ENCODE results near the gene NKAIN2.
"Not testable (repeated sequence)": the region's sequence is repeated elsewhere in the genome, so short reads cannot be mapped to it uniquely, and the experiment has no call there.

Gene NKAIN2

GRCh38 chr6:124373386-124373785 lies 569.7 kb downstream of the NKAIN2 start:
- H3K4me3 ChIP-seq (ENCODE audit: low read depth in 1 of 2, low read length in 1 of 2), result no peak overlapping the region
- TF ChIP-seq CTCF (IDR thresholded peaks at IDR 0.05), result no peak
- no peak overlapping the region for H3K27ac ChIP-seq

GRCh38 chr6:124389127-124389526 lies 585.5 kb downstream of the NKAIN2 start:
- Histone ChIP-seq H3K36me3 (no peaks in the 10 kb centered on the region), H3K4me1 (ENCODE audit: control insufficient read depth in 1 of 2, insufficient read depth in 1 of 2, low read depth in 1 of 2, low read length in 1 of 2) (no peaks in the 10 kb centered on the region), H3K27ac (no peak overlapping the region), H3K4me3 (ENCODE audit: low read depth in 1 of 2, low read length in 1 of 2) (no peak overlapping the region), H3K27me3 (no peaks in the 10 kb centered on the region), H3K9me3 (no peaks in the 10 kb centered on the region)
- no peak for TF ChIP-seq CTCF (IDR thresholded peaks at IDR 0.05)

More at GRCh38 chr6:124373386-124373785, 569.7 kb downstream of the NKAIN2 start:
- Histone ChIP-seq H3K27me3 (no peaks in the 10 kb centered on the region), H3K36me3 (no peaks in the 10 kb centered on the region), H3K4me1 (ENCODE audit: control insufficient read depth in 1 of 2, insufficient read depth in 1 of 2, low read depth in 1 of 2, low read length in 1 of 2) (no peaks in the 10 kb centered on the region), H3K9me3 (no peaks in the 10 kb centered on the region)

DNA sequence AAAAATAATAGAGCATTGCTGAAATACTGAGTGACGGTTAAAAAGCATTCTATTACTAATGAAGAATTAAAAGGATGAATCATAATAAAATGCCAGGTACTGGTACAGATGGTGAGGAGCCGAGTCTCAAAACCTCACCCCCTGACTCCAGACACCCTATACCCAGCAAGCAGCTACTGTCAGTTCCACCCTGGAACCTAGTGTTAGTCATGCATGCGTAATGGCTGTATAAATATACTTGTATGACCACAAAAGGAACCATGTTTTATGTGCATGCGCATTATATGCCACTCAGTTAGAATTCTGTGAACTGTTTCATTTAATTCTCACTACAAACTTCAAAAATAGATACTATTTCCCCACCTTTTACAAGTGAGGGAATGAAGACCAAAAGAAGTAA lies 589.9 kb downstream of the NKAIN2 start:
- no peaks in the 10 kb centered on the region for H3K9me3 ChIP-seq
- no peak for TF ChIP-seq CTCF (IDR thresholded peaks at IDR 0.05)
- H3K27me3 ChIP-seq, result no peaks in the 10 kb centered on the region
- no peaks in the 10 kb centered on the region for H3K4me1 ChIP-seq (ENCODE audit: control insufficient read depth in 1 of 2, insufficient read depth in 1 of 2, low read depth in 1 of 2, low read length in 1 of 2)
- no peaks in the 10 kb centered on the region for H3K36me3 ChIP-seq
- H3K4me3 ChIP-seq (ENCODE audit: low read depth in 1 of 2, low read length in 1 of 2), result no peak overlapping the region
- H3K27ac ChIP-seq, result no peak overlapping the region

- H3K36me3 ChIP-seq, result no peaks in the 10 kb centered on the region
- H3K27me3 ChIP-seq, result no peaks in the 10 kb centered on the region
- TF ChIP-seq CTCF (IDR thresholded peaks at IDR 0.05), result no peak
- H3K27ac ChIP-seq, result no peak overlapping the region
- no peaks in the 10 kb centered on the region for H3K4me1 ChIP-seq (ENCODE audit: control insufficient read depth in 1 of 2, insufficient read depth in 1 of 2, low read depth in 1 of 2, low read length in 1 of 2)
- H3K9me3 ChIP-seq, result no peaks in the 10 kb centered on the region
- no peak overlapping the region for H3K4me3 ChIP-seq (ENCODE audit: low read depth in 1 of 2, low read length in 1 of 2)
Measured at GRCh38 chr6:124396361-124396760, 592.7 kb downstream of the NKAIN2 start.

- H3K4me1 ChIP-seq (ENCODE audit: control insufficient read depth in 1 of 2, insufficient read depth in 1 of 2, low read depth in 1 of 2, low read length in 1 of 2), result no peaks in the 10 kb centered on the region
- TF ChIP-seq CTCF (IDR thresholded peaks at IDR 0.05), result no peak
- H3K27me3 ChIP-seq, result no peaks in the 10 kb centered on the region
- H3K9me3 ChIP-seq, result no peaks in the 10 kb centered on the region
- no peak overlapping the region for H3K4me3 ChIP-seq (ENCODE audit: low read depth in 1 of 2, low read length in 1 of 2)
- no peak overlapping the region for H3K27ac ChIP-seq
- no peaks in the 10 kb centered on the region for H3K36me3 ChIP-seq
Measured at GRCh38 chr6:124400261-124400999, 596.8 kb downstream of the NKAIN2 start.

DNA sequence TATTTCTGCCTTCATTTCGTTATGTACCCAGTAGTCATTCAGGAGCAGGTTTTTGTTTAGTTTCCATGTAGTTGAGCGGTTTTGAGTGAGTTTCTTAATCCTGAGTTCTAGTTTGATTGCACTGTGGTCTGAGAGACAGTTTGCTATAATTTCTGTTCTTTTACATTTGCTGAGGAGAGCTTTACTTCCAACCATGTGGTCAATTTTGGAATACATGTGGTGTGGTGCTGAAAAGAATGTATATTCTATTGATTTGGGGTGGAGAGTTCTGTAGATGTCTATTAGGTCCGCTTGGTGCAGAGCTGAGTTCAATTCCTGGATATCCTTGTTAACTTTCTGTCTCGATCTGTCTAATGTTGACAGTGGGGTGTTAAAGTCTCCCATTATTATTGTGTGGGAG lies 606.8 kb downstream of the NKAIN2 start:
- not testable (repeated sequence) for H3K4me3 ChIP-seq (ENCODE audit: low read depth in 1 of 2, low read length in 1 of 2); H3K4me1 ChIP-seq (ENCODE audit: control insufficient read depth in 1 of 2, insufficient read depth in 1 of 2, low read depth in 1 of 2, low read length in 1 of 2); H3K27me3 ChIP-seq; H3K36me3 ChIP-seq; H3K9me3 ChIP-seq; H3K27ac ChIP-seq

DNA sequence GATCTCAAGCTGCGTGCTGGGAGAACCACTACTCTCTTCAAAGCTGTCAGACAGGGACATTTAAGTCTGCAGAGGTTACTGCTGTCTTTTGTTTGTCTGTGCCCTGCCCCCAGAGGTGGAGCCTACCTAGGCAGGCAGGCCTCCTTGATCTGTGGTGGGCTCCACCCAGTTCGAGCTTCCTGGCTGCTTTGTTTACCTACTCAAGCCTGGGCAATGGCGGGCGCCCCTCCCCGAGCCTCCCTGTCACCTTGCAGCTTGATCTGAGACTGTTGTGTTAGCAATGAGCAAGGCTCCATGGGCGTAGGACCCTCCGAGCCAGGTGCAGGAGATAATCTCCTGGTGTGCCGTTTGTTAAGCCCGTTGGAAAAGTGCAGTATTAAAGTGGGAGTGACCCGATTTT lies 609.0 kb downstream of the NKAIN2 start:
- not testable (repeated sequence) for H3K27me3 ChIP-seq; H3K4me1 ChIP-seq (ENCODE audit: control insufficient read depth in 1 of 2, insufficient read depth in 1 of 2, low read depth in 1 of 2, low read length in 1 of 2); H3K4me3 ChIP-seq (ENCODE audit: low read depth in 1 of 2, low read length in 1 of 2); H3K9me3 ChIP-seq; H3K36me3 ChIP-seq; H3K27ac ChIP-seq
